Measurements from ENCODE around the gene HTR3D. TPM values are rescaled to one million over a fixed set of nuclear protein-coding genes. Genes with fewer than 3 reads are reported as not detected.

Gene HTR3D
- total and polyA plus RNA-seq, 2 of the 13 experiments (the other 11 are each of a cell fraction or from before 2014, with no cell fraction given): not detected

DNA sequence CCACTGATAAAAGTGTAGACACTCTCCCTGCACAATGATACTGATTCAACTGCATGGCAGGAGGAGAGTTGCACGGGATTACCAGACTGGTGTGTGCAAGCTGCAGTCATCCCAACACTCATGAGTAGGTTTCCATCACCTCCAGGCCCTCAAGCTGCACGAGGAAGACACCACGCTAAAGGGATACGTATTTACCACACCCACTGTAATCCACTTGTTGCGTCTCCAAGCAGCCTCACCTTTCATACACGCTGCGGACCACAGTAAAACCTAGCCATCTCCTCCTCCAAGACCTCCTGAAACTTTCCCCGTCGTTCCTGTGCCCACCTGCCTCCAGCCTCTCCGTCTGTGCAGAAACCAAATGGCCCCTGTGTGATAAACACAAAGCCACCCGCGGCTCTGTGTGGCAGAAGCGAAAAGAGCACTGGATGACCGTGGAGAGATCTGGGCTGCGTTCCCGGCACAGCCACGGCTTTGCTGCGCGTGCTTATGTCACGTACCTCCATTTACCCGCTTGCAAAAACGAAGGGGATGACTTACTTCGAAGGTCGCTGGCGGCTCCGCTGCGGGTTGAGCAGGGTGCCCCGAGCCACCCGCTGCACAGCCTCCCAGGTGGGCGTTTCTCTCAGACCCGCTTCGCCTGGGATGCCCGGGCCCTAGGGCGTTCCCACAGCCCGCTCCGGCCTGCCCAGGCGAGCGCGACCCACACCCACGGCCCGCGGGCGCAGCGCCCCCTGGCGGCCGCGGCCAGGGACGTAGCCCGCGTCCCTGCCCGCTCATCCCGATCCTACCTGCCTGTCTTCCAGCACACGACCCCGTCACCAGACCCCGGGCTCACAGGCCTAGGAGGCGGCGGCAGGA lies 14.5 kb upstream of the HTR3D start (continued):
- TF ChIP-seq, protein P1, sequence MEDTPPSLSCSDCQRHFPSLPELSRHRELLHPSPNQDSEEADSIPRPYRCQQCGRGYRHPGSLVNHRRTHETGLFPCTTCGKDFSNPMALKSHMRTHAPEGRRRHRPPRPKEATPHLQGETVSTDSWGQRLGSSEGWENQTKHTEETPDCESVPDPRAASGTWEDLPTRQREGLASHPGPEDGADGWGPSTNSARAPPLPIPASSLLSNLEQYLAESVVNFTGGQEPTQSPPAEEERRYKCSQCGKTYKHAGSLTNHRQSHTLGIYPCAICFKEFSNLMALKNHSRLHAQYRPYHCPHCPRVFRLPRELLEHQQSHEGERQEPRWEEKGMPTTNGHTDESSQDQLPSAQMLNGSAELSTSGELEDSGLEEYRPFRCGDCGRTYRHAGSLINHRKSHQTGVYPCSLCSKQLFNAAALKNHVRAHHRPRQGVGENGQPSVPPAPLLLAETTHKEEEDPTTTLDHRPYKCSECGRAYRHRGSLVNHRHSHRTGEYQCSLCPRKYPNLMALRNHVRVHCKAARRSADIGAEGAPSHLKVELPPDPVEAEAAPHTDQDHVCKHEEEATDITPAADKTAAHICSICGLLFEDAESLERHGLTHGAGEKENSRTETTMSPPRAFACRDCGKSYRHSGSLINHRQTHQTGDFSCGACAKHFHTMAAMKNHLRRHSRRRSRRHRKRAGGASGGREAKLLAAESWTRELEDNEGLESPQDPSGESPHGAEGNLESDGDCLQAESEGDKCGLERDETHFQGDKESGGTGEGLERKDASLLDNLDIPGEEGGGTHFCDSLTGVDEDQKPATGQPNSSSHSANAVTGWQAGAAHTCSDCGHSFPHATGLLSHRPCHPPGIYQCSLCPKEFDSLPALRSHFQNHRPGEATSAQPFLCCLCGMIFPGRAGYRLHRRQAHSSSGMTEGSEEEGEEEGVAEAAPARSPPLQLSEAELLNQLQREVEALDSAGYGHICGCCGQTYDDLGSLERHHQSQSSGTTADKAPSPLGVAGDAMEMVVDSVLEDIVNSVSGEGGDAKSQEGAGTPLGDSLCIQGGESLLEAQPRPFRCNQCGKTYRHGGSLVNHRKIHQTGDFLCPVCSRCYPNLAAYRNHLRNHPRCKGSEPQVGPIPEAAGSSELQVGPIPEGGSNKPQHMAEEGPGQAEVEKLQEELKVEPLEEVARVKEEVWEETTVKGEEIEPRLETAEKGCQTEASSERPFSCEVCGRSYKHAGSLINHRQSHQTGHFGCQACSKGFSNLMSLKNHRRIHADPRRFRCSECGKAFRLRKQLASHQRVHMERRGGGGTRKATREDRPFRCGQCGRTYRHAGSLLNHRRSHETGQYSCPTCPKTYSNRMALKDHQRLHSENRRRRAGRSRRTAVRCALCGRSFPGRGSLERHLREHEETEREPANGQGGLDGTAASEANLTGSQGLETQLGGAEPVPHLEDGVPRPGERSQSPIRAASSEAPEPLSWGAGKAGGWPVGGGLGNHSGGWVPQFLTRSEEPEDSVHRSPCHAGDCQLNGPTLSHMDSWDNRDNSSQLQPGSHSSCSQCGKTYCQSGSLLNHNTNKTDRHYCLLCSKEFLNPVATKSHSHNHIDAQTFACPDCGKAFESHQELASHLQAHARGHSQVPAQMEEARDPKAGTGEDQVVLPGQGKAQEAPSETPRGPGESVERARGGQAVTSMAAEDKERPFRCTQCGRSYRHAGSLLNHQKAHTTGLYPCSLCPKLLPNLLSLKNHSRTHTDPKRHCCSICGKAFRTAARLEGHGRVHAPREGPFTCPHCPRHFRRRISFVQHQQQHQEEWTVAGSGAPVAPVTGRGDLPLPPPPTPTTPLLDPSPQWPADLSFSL (CRISPR knock-in tag; IDR thresholded peaks at IDR 0.05): no peak
- no peak for TF ChIP-seq POLR2G (IDR thresholded peaks at IDR 0.05; ENCODE audit: low read depth, low read length)
- TF ChIP-seq ISX (CRISPR knock-in tag; conservative IDR thresholded peaks at IDR 0.05): no peak
- no peak for TF ChIP-seq ARNT (IDR thresholded peaks at IDR 0.05)
- no peak for TF ChIP-seq CBX5 (CRISPR knock-in tag; IDR thresholded peaks at IDR 0.05; ENCODE audit: borderline replicate concordance)
- TF ChIP-seq STAT5B (CRISPR knock-in tag; IDR thresholded peaks at IDR 0.05): no peak
- 0 out of 2 replicates have a peak, but pooled peaks have one; percentile 47 for TF ChIP-seq ADNP (CRISPR knock-in tag; IDR thresholded peaks at IDR 0.05)
- TF ChIP-seq, protein P2, sequence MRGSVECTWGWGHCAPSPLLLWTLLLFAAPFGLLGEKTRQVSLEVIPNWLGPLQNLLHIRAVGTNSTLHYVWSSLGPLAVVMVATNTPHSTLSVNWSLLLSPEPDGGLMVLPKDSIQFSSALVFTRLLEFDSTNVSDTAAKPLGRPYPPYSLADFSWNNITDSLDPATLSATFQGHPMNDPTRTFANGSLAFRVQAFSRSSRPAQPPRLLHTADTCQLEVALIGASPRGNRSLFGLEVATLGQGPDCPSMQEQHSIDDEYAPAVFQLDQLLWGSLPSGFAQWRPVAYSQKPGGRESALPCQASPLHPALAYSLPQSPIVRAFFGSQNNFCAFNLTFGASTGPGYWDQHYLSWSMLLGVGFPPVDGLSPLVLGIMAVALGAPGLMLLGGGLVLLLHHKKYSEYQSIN (CRISPR knock-in tag; IDR thresholded peaks at IDR 0.05; ENCODE audit: borderline replicate concordance): no peak
- TF ChIP-seq ZFP36L1 (CRISPR knock-in tag; IDR thresholded peaks at IDR 0.05): no peak
- TF ChIP-seq, protein P3, sequence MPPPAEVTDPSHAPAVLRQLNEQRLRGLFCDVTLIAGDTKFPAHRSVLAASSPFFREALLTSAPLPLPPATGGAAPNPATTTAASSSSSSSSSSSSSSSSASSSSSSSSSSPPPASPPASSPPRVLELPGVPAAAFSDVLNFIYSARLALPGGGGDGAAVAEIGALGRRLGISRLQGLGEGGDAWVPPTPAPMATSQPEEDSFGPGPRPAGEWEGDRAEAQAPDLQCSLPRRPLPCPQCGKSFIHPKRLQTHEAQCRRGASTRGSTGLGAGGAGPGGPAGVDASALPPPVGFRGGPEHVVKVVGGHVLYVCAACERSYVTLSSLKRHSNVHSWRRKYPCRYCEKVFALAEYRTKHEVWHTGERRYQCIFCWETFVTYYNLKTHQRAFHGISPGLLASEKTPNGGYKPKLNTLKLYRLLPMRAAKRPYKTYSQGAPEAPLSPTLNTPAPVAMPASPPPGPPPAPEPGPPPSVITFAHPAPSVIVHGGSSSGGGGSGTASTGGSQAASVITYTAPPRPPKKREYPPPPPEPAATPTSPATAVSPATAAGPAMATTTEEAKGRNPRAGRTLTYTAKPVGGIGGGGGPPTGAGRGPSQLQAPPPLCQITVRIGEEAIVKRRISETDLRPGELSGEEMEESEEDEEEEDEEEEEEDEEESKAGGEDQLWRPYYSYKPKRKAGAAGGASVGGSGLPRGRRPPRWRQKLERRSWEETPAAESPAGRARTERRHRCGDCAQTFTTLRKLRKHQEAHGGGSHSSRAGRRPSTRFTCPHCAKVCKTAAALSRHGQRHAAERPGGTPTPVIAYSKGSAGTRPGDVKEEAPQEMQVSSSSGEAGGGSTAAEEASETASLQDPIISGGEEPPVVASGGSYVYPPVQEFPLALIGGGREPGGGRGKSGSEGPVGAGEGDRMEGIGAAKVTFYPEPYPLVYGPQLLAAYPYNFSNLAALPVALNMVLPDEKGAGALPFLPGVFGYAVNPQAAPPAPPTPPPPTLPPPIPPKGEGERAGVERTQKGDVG (CRISPR knock-in tag; IDR thresholded peaks at IDR 0.05; ENCODE audit: borderline replicate concordance): no peak
- TF ChIP-seq, protein P4, sequence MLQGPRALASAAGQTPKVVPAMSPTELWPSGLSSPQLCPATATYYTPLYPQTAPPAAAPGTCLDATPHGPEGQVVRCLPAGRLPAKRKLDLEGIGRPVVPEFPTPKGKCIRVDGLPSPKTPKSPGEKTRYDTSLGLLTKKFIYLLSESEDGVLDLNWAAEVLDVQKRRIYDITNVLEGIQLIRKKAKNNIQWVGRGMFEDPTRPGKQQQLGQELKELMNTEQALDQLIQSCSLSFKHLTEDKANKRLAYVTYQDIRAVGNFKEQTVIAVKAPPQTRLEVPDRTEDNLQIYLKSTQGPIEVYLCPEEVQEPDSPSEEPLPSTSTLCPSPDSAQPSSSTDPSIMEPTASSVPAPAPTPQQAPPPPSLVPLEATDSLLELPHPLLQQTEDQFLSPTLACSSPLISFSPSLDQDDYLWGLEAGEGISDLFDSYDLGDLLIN (CRISPR knock-in tag; IDR thresholded peaks at IDR 0.05; ENCODE audit: borderline replicate concordance): 0 out of 2 replicates have a peak, but pooled peaks have one; percentile 65
- TF ChIP-seq MYNN (CRISPR knock-in tag; IDR thresholded peaks at IDR 0.05; ENCODE audit: low read depth): 0 out of 2 replicates have a peak, but pooled peaks have one; percentile 19
- no peak for TF ChIP-seq KLF6 (CRISPR knock-in tag; IDR thresholded peaks at IDR 0.05)
- TF ChIP-seq ZFP1 (CRISPR knock-in tag; IDR thresholded peaks at IDR 0.05): no peak
- TF ChIP-seq, protein P5, sequence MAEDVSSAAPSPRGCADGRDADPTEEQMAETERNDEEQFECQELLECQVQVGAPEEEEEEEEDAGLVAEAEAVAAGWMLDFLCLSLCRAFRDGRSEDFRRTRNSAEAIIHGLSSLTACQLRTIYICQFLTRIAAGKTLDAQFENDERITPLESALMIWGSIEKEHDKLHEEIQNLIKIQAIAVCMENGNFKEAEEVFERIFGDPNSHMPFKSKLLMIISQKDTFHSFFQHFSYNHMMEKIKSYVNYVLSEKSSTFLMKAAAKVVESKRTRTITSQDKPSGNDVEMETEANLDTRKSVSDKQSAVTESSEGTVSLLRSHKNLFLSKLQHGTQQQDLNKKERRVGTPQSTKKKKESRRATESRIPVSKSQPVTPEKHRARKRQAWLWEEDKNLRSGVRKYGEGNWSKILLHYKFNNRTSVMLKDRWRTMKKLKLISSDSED (CRISPR knock-in tag; IDR thresholded peaks at IDR 0.05): no peak

Data from HepG2 (cell line).